HepG2 (cell line): ENCODE results near the gene SF3A2. TPM values are rescaled to one million over a fixed set of nuclear protein-coding genes. Genes with fewer than 3 reads are reported as not detected.

Source experiments
- ARNT2 ChIP-seq: sonication (generic); formaldehyde crosslinking; IDR thresholded peaks from 2 replicates; pipeline ENCODE4 v1.8.0; 2022; ENCODE audit warnings: mild to moderate bottlenecking, low read depth, missing genetic modification reagents, moderate library complexity
- BORCS8-MEF2B ChIP-seq: sonication (generic); formaldehyde crosslinking; IDR thresholded peaks from 2 replicates; pipeline ENCODE4 v1.8.0; 2022; ENCODE audit warnings: mild to moderate bottlenecking, missing genetic modification reagents
- CHD2 ChIP-seq: IDR thresholded peaks from 2 replicates; pipeline ENCODE4 v1.6.1; 2011; ENCODE audit warnings: low read depth, low read length, improper control_type of control experiment
- HNRNPLL ChIP-seq: fragments of 200-400 bp; formaldehyde crosslinking; IDR thresholded peaks from 2 replicates; pipeline ENCODE4 v1.6.1; 2017; ENCODE audit warnings: mild to moderate bottlenecking, low read depth, low read length; ENCODE audit not compliant: poor library complexity, severe bottlenecking
- HNRNPUL1 ChIP-seq: fragments of 200-400 bp; formaldehyde crosslinking; IDR thresholded peaks from 2 replicates; pipeline ENCODE4 v1.6.1; 2017; ENCODE audit warnings: low read depth, mild to moderate bottlenecking, low read length, moderate library complexity
- SALL2 ChIP-seq: sonication (generic); formaldehyde crosslinking; IDR thresholded peaks from 2 replicates; pipeline ENCODE4 v1.8.1; 2023; ENCODE audit warnings: mild to moderate bottlenecking, missing genetic modification reagents, inconsistent platforms
- SRSF1 ChIP-seq: fragments of 200-400 bp; formaldehyde crosslinking; optimal IDR thresholded peaks from 2 replicates; pipeline ENCODE3; 2017; ENCODE audit warnings: mild to moderate bottlenecking, low read depth, low read length, moderate library complexity
- TEF ChIP-seq: sonication (generic); formaldehyde crosslinking; IDR thresholded peaks from 2 replicates; pipeline ENCODE4 v1.5.0; 2020; ENCODE audit warnings: missing genetic modification reagents
- ZFX ChIP-seq: sonication (generic); formaldehyde crosslinking; IDR thresholded peaks from 2 replicates; pipeline ENCODE4 v1.4.0; 2020; ENCODE audit warnings: mild to moderate bottlenecking, low read depth, missing genetic modification reagents, moderate library complexity
- ZHX1 ChIP-seq: sonication (generic); formaldehyde crosslinking; IDR thresholded peaks from 2 replicates; pipeline ENCODE4 v1.8.1; 2022; ENCODE audit warnings: low read depth, mild to moderate bottlenecking, missing genetic modification reagents
- ZNF512B ChIP-seq: sonication (generic); formaldehyde crosslinking; IDR thresholded peaks from 2 replicates; pipeline ENCODE4 v1.5.1; 2020; ENCODE audit warnings: missing genetic modification reagents, mild to moderate bottlenecking, borderline replicate concordance
- ZNF703 ChIP-seq: sonication (generic); formaldehyde crosslinking; IDR thresholded peaks from 2 replicates; pipeline ENCODE4 v1.5.1; 2020; ENCODE audit warnings: missing genetic modification reagents, mild to moderate bottlenecking, moderate library complexity, borderline replicate concordance
- polyA plus RNA-seq, 8 experiments: library from polyadenylated mRNA; depleted of rRNA in 3 of 8; stranded (reverse) in 7 of 8; unstranded in 1 of 8; fragments of >200 nt; fragmentation: Illumina TruSeq in 4 of 8; extraction: Trizol in 4 of 8; gene quantifications; 2 replicates each; pipeline versions ENCODE4 v1.2.1 to v1.2.3, GENCODE V29; 2011 to 2016; ENCODE audit warnings: low read depth in 4 of 8, missing spikeins in 1 of 8, mixed read lengths in 1 of 8; ENCODE audit not compliant: insufficient read depth in 1 of 8
- total RNA-seq, 5 experiments: library from RNA; depleted of rRNA; stranded (reverse); fragments of >200 nt; fragmentation: Illumina TruSeq; extraction: Trizol; gene quantifications; 2 replicates each; pipeline ENCODE4 v1.2.3, GENCODE V29; 2016; ENCODE audit warnings: low read depth in 1 of 5

SF3A2 gene
- total and polyA plus RNA-seq, 2 of the 13 experiments (the other 11 are each of a cell fraction or from before 2014, with no cell fraction given): 8.6 to 8.8 TPM

DNA sequence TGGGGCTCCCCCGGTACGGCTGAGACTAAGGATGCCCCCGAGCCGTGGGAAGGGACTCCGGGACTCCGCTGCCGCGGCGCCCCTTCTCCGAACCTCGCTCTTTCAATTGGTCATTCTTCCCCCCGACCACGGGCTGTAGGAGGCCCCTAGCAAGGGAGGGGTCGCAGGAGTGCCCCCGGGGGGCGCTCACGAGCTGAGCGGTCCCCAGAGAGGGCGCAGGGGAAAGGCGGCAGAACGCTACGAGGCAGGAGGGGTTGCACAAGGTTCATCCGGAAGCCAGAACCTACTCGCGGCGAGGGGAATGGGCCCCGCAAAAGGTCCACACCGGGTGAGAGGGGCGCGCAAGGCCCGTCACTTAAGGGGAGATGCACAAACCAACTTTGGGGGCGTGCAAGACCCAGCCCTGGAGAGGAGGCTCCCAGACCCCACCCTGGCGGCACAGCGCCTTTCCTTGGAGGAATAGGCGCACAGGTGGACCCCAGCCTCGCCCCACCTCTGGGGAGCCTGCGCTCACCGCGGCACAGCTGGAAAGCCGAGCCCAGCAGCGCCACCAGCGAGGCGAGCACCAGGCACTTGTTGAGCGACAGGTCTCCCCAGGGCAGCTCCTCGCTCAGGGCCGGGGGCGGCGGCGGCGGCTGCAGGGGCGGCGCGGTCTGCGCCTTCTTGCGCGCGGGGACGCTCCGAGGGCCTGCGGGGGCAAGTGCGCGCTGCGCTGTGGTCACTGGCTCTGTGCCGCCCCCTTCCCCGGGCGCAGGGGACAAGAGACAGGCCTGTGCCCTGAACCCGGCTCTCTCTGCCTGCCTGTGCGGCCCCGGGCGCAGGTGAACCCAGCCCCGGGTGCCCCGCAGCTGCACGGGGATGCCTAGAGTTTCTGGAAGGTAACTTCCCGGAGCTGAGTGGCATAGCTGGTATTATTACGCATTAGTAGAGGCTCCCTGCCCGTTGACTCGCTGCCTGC is 16.8 kb downstream of the SF3A2 start (continued):
- TF ChIP-seq ZNF512B: no peak
- TF ChIP-seq HNRNPUL1: no peak
- peak; percentile 70; the same call in 1 of the 2 replicates for TF ChIP-seq ARNT2 (CRISPR knock-in tag)
- 0 out of 2 replicates have a peak, but pooled peaks have one; percentile 43 for TF ChIP-seq SALL2
- peak; percentile 47 for TF ChIP-seq SRSF1
- TF ChIP-seq ZFX: peak; percentile 62
- peak; percentile 62 for TF ChIP-seq HNRNPLL
- TF ChIP-seq ZHX1: 0 out of 2 replicates have a peak, but pooled peaks have one; percentile 12
- no peak for TF ChIP-seq ZNF703 (CRISPR knock-in tag)
- TF ChIP-seq CHD2: no peak
- TF ChIP-seq TEF: no peak
- no peak for TF ChIP-seq BORCS8-MEF2B
